Pulmonary artery endothelial cell (primary cell): ENCODE data around the gene CAMK1D. TPM values are rescaled to one million over a fixed set of nuclear protein-coding genes. Genes with fewer than 3 reads are reported as not detected.
"Not testable (repeated sequence)": the region's sequence is repeated elsewhere in the genome, so short reads cannot be mapped to it uniquely, and the experiment has no call there.

Source experiments
- DNase-seq: peaks from one replicate; pipeline ENCODE4 v3.0.0-alpha.2; 2011; ENCODE audit warnings: low read depth, low spot score
- total RNA-seq: library from RNA; depleted of rRNA; stranded (reverse); fragments of >200 nt; gene quantifications from 2 replicates; pipeline ENCODE4 v1.2.3, GENCODE V29; 2014

Gene CAMK1D
- total RNA-seq, 1 donor from 2014 or later, result 0.86 TPM

- no peak for DNase-seq
Observed at GRCh38 chr10:12491491-12491890, 142.1 kb downstream of the CAMK1D start.

GRCh38 chr10:12492016-12492415, 142.7 kb downstream of the CAMK1D start:
- no peak for DNase-seq

- not testable (repeated sequence) for DNase-seq
Observed at GRCh38 chr10:12497046-12497445, 147.7 kb downstream of the CAMK1D start.

- no peak for DNase-seq
Observed at GRCh38 chr10:12499076-12499986, 150.0 kb downstream of the CAMK1D start.

- no peak for DNase-seq
Observed at GRCh38 chr10:12500381-12501303, 151.3 kb downstream of the CAMK1D start.

GRCh38 chr10:12501324-12501723, 152.0 kb downstream of the CAMK1D start:
- no peak for DNase-seq

GRCh38 chr10:12501841-12502525, 152.6 kb downstream of the CAMK1D start:
- no peak for DNase-seq

- DNase-seq, result no peak
Observed at GRCh38 chr10:12502526-12503274, 153.4 kb downstream of the CAMK1D start.

- no peak for DNase-seq
Observed at GRCh38 chr10:12503311-12503710, 154.0 kb downstream of the CAMK1D start.

- no peak for DNase-seq
Observed at GRCh38 chr10:12504176-12504575, 154.8 kb downstream of the CAMK1D start.

- no peak for DNase-seq
Observed at GRCh38 chr10:12504628-12505027, 155.3 kb downstream of the CAMK1D start.

- no peak for DNase-seq
Observed at GRCh38 chr10:12505683-12506082, 156.3 kb downstream of the CAMK1D start.

- DNase-seq, result no peak
Observed at GRCh38 chr10:12507165-12507850, 158.0 kb downstream of the CAMK1D start.

GRCh38 chr10:12508165-12508564, 158.8 kb downstream of the CAMK1D start:
- no peak for DNase-seq

- DNase-seq, result no peak
Observed at GRCh38 chr10:12509016-12509793, 159.9 kb downstream of the CAMK1D start.

GRCh38 chr10:12509794-12510100, 160.4 kb downstream of the CAMK1D start:
- no peak for DNase-seq

GRCh38 chr10:12510501-12510941, 161.2 kb downstream of the CAMK1D start:
- DNase-seq, result no peak

GRCh38 chr10:12510984-12511383, 161.6 kb downstream of the CAMK1D start:
- DNase-seq, result no peak

GRCh38 chr10:12511651-12512050, 162.3 kb downstream of the CAMK1D start:
- no peak for DNase-seq
